ENCODE data around the gene LSM10. TPM values are rescaled to one million over a fixed set of nuclear protein-coding genes. Genes with fewer than 3 reads are reported as not detected.

The LSM10 gene
- total RNA-seq, 1 experiment from 2014 or later: 12.8 TPM

GRCh38 chr1:36411674-36412648 is 14.3 kb upstream of the LSM10 start:
- peak; percentile 55 for DNase-seq (ENCODE audit: extremely low read depth, low read depth)

DNA sequence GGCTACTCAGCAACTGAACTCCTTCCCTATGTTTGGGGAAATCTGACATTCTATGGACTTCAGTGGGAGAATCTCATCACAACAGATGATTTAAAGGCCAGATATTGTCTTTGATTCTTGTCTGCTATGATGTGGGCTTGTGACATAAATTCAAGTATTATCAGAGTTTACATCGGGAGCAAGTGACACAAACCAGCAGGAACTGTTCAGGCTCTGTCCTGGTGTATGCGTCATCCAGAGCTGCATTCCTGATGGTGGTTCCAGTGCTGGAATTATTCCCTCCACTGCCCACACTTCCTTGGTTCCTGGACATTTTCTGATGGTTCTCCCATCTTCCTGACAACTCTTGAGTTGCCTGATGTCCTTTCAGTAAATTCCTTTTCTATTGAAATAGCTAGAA is 10.8 kb upstream of the LSM10 start:
- no peak for DNase-seq (ENCODE audit: extremely low read depth, low read depth)

- no peak for DNase-seq (ENCODE audit: extremely low read depth, low read depth)
Measured at GRCh38 chr1:36406440-36406839, 8.7 kb upstream of the LSM10 start.

- DNase-seq (ENCODE audit: extremely low read depth, low read depth): no peak
Measured at GRCh38 chr1:36402504-36402890, 4.8 kb upstream of the LSM10 start.

GRCh38 chr1:36401602-36402503 is 4.1 kb upstream of the LSM10 start:
- DNase-seq (ENCODE audit: extremely low read depth, low read depth): no peak

GRCh38 chr1:36400825-36401601 is 3.3 kb upstream of the LSM10 start:
- no peak for DNase-seq (ENCODE audit: extremely low read depth, low read depth)

DNA sequence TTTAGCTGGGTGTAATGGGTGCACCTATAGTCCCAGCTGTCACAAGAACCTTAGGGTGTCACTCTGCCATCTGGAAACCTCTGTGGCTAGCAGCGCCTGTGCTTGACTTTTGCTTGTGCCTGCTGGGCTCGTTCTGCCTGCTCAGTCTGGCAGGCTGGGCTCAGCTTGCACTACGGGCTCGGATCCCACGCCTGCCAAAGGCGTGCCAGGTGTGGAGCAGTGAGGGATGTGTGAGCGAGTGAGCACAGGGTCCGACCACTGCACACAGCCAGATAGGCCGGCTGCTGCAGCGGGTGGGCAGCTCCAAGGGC is 2.8 kb upstream of the LSM10 start:
- no peak for DNase-seq (ENCODE audit: extremely low read depth, low read depth)

GRCh38 chr1:36398370-36398977 is 766 bp upstream of the LSM10 start:
- DNase-seq (ENCODE audit: extremely low read depth, low read depth): no peak

DNA sequence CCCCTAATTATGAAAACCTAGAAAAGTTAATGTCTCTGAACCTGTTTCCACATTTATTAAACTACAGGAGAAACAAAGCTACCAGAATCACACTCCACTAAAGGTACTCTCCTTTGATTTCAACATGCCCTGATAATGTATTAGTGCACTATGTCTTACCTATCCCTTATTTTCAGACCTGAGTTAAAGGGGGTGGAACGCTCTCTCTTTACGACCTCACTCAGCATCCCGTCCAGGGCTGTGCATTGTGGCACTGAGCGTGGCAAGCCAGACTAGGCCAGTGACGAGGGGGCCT is 678 bp downstream of the LSM10 start:
- DNase-seq (ENCODE audit: extremely low read depth, low read depth): no peak

DNA sequence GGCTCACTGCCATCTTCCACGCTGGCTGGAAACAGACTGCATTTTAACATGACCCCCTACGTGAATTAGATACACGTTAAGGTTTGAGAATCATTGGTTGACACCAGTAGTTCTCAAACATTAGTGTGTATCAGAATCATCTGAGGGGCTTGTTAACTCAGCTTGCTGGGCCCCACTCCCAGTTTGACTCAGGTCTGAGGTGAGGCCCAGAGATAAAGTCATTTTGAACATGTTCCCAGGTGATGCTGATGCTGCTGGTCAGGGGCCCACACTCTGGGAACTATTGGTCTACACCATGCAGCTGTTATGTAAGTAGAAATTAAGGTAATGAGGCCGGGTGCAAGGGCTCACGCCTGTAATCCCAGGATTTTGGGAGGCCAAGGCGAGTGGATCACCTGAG is 1.3 kb downstream of the LSM10 start:
- DNase-seq (ENCODE audit: extremely low read depth, low read depth): no peak

DNA sequence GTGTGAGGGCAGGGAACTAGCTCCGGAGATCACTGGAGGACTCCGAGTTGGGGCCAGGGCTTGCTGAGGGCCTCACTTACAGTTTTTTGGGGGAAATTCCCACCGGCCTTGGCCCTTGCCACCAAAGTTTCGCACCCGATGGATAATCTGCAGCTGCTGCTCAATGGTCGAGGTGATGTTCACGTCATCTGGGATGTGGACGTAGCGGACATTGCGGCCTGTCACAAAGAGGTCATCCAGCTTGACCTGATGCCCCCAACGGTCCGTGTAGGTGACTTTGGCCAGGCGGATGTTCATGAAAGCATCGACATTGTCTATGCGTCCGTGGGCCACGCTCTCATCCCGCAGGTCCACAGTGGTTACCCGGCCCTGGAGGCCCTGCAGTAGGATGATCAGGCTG is 4.0 kb downstream of the LSM10 start:
- no peak for DNase-seq (ENCODE audit: extremely low read depth, low read depth)

- no peak for DNase-seq (ENCODE audit: extremely low read depth, low read depth)
Measured at GRCh38 chr1:36392836-36393235, 4.9 kb downstream of the LSM10 start.

GRCh38 chr1:36391271-36391670 is 6.4 kb downstream of the LSM10 start:
- no peak for DNase-seq (ENCODE audit: extremely low read depth, low read depth)

- DNase-seq (ENCODE audit: extremely low read depth, low read depth): no peak
Measured at GRCh38 chr1:36390411-36390810, 7.3 kb downstream of the LSM10 start.

DNA sequence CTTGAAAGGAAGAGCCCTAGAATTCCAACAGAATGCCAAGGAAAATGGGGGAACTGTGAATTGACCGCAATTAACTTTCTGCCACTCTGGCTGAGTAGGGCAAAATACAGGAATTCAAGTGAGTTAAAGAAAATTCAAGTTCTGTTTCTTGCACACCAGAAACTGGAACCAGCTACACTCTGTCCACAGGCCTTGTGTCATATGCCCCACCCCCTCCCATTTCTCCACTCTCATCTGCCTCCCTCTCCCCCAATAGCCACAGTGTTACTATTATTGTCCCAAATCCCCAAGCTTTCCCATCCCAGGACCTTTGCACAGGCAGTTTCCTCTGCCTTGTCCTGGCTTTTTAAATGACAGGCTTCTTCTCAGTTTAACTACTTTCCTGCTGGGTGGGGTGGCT is 7.7 kb downstream of the LSM10 start:
- no peak for DNase-seq (ENCODE audit: extremely low read depth, low read depth)

DNA sequence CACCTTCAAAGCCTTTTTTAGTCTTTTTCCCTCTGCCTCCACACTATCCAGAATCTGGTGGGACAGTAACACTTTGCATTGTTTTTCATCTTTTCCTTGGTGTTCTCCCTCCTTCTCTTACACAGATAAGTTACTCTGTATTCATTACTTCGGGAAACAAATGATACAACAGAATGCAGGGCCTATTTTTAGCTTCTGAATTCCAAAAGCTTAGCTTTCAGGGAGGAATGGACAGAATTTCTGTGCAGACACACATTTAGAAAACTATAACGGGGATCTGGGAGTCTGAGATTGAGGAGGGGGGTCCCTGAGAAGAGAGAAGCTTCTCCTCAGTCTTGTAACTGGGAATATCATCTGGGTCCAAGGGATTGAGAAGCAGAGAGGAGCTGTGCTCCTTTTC is 8.4 kb downstream of the LSM10 start:
- DNase-seq (ENCODE audit: extremely low read depth, low read depth): no peak

- DNase-seq (ENCODE audit: extremely low read depth, low read depth): no peak
Measured at GRCh38 chr1:36387141-36387949, 10.4 kb downstream of the LSM10 start.

GRCh38 chr1:36386265-36387140 is 11.2 kb downstream of the LSM10 start:
- DNase-seq (ENCODE audit: extremely low read depth, low read depth): peak; percentile 99
